HepG2 (cell line): Measurements from ENCODE around the gene NEU1. TPM values are rescaled to one million over a fixed set of nuclear protein-coding genes. Genes with fewer than 3 reads are reported as not detected.

ENCODE experiments used
- ARHGAP35 ChIP-seq: sonication (generic); formaldehyde crosslinking; IDR thresholded peaks from 2 replicates; pipeline ENCODE4 v1.9.0; 2022; ENCODE audit warnings: mild to moderate bottlenecking, inconsistent platforms, moderate library complexity, missing genetic modification reagents, borderline replicate concordance
- HES4 ChIP-seq: sonication (generic); formaldehyde crosslinking; IDR thresholded peaks from 2 replicates; pipeline ENCODE4 v1.9.0; 2021; ENCODE audit warnings: mild to moderate bottlenecking, missing genetic modification reagents, borderline replicate concordance
- KDM1A ChIP-seq: IDR thresholded peaks from 2 replicates; pipeline ENCODE4 v1.6.1; 2016; ENCODE audit warnings: missing compliant biosample characterization
- RCOR2 ChIP-seq: IDR thresholded peaks from 2 replicates; pipeline ENCODE4 v1.6.1; 2016; ENCODE audit warnings: missing biosample characterization, missing genetic modification reagents
- SMYD3 ChIP-seq: sonication (generic); formaldehyde crosslinking; IDR thresholded peaks from 2 replicates; pipeline ENCODE4 v1.8.1; 2023; ENCODE audit warnings: mild to moderate bottlenecking, missing genetic modification reagents
- SSRP1 ChIP-seq: IDR thresholded peaks from 2 replicates; pipeline ENCODE4 v1.6.1; 2016; ENCODE audit warnings: control low read depth
- ZNF121 ChIP-seq: sonication (generic); formaldehyde crosslinking; IDR thresholded peaks from 2 replicates; pipeline ENCODE4 v1.5.0; 2020; ENCODE audit warnings: mild to moderate bottlenecking, missing genetic modification reagents
- ZNF251 ChIP-seq: sonication (generic); formaldehyde crosslinking; IDR thresholded peaks from 2 replicates; pipeline ENCODE4 v1.9.0; 2021; ENCODE audit warnings: mild to moderate bottlenecking, missing genetic modification reagents
- ZNF460 ChIP-seq: sonication (generic); formaldehyde crosslinking; IDR thresholded peaks from 2 replicates; pipeline ENCODE4 v1.5.1; 2020; ENCODE audit warnings: missing genetic modification reagents, mild to moderate bottlenecking, borderline replicate concordance
- polyA plus RNA-seq, 8 experiments: library from polyadenylated mRNA; depleted of rRNA in 3 of 8; stranded (reverse) in 7 of 8; unstranded in 1 of 8; fragments of >200 nt; fragmentation: Illumina TruSeq in 4 of 8; extraction: Trizol in 4 of 8; gene quantifications; 2 replicates each; pipeline versions ENCODE4 v1.2.1 to v1.2.3, GENCODE V29; 2011 to 2016; ENCODE audit warnings: low read depth in 4 of 8, missing spikeins in 1 of 8, mixed read lengths in 1 of 8; ENCODE audit not compliant: insufficient read depth in 1 of 8
- total RNA-seq, 5 experiments: library from RNA; depleted of rRNA; stranded (reverse); fragments of >200 nt; fragmentation: Illumina TruSeq; extraction: Trizol; gene quantifications; 2 replicates each; pipeline ENCODE4 v1.2.3, GENCODE V29; 2016; ENCODE audit warnings: low read depth in 1 of 5
- TF ChIP-seq, protein P1 (sequence below): sonication (generic); formaldehyde crosslinking; IDR thresholded peaks from 2 replicates; pipeline ENCODE4 v1.4.0; 2020; ENCODE audit warnings: missing genetic modification reagents
- TF ChIP-seq, protein P2 (sequence below): IDR thresholded peaks from 2 replicates; pipeline ENCODE4 v1.6.1; 2016; ENCODE audit warnings: missing compliant biosample characterization, missing genetic modification reagents, borderline replicate concordance
- TF ChIP-seq, protein P3 (sequence below): sonication (generic); formaldehyde crosslinking; IDR thresholded peaks from 2 replicates; pipeline ENCODE4 v1.4.0; 2020; ENCODE audit warnings: missing genetic modification reagents
- TF ChIP-seq, protein P4 (sequence below): IDR thresholded peaks from 2 replicates; pipeline ENCODE4 v1.6.1; 2016; ENCODE audit warnings: low read depth, borderline replicate concordance
- TF ChIP-seq, protein P5 (sequence below): sonication (generic); IDR thresholded peaks from 2 replicates; pipeline ENCODE4 v1.6.1; 2016; ENCODE audit warnings: low read depth, borderline replicate concordance
- TF ChIP-seq, protein P6 (sequence below): sonication (generic); formaldehyde crosslinking; conservative IDR thresholded peaks from 2 replicates; pipeline ENCODE4 v1.8.1; 2023; ENCODE audit warnings: missing genetic modification reagents

NEU1 gene
- total and polyA plus RNA-seq, 2 of the 13 experiments (the other 11 are each of a cell fraction or from before 2014, with no cell fraction given), result 215 to 297 TPM

DNA sequence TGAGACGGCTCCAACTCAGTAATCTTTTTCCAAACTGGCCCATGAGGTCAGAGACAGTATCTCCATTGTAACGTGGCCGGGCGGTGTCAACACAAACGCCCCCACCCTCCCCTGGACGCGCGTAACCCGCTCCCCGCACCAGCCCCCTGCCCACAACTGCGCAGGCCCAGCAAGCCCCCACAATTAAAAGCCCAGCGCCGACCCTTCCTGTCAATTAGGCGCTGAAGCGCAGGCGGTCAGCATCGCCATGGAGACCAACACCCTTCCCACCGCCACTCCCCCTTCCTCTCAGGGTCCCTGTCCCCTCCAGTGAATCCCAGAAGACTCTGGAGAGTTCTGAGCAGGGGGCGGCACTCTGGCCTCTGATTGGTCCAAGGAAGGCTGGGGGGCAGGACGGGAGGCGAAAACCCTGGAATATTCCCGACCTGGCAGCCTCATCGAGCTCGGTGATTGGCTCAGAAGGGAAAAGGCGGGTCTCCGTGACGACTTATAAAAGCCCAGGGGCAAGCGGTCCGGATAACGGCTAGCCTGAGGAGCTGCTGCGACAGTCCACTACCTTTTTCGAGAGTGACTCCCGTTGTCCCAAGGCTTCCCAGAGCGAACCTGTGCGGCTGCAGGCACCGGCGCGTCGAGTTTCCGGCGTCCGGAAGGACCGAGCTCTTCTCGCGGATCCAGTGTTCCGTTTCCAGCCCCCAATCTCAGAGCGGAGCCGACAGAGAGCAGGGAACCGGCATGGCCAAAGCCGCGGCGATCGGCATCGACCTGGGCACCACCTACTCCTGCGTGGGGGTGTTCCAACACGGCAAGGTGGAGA, 47.4 kb downstream of the NEU1 start, which contains the start of the genes HSPA1A and HSPA1L (continued):
- TF ChIP-seq, protein P1, sequence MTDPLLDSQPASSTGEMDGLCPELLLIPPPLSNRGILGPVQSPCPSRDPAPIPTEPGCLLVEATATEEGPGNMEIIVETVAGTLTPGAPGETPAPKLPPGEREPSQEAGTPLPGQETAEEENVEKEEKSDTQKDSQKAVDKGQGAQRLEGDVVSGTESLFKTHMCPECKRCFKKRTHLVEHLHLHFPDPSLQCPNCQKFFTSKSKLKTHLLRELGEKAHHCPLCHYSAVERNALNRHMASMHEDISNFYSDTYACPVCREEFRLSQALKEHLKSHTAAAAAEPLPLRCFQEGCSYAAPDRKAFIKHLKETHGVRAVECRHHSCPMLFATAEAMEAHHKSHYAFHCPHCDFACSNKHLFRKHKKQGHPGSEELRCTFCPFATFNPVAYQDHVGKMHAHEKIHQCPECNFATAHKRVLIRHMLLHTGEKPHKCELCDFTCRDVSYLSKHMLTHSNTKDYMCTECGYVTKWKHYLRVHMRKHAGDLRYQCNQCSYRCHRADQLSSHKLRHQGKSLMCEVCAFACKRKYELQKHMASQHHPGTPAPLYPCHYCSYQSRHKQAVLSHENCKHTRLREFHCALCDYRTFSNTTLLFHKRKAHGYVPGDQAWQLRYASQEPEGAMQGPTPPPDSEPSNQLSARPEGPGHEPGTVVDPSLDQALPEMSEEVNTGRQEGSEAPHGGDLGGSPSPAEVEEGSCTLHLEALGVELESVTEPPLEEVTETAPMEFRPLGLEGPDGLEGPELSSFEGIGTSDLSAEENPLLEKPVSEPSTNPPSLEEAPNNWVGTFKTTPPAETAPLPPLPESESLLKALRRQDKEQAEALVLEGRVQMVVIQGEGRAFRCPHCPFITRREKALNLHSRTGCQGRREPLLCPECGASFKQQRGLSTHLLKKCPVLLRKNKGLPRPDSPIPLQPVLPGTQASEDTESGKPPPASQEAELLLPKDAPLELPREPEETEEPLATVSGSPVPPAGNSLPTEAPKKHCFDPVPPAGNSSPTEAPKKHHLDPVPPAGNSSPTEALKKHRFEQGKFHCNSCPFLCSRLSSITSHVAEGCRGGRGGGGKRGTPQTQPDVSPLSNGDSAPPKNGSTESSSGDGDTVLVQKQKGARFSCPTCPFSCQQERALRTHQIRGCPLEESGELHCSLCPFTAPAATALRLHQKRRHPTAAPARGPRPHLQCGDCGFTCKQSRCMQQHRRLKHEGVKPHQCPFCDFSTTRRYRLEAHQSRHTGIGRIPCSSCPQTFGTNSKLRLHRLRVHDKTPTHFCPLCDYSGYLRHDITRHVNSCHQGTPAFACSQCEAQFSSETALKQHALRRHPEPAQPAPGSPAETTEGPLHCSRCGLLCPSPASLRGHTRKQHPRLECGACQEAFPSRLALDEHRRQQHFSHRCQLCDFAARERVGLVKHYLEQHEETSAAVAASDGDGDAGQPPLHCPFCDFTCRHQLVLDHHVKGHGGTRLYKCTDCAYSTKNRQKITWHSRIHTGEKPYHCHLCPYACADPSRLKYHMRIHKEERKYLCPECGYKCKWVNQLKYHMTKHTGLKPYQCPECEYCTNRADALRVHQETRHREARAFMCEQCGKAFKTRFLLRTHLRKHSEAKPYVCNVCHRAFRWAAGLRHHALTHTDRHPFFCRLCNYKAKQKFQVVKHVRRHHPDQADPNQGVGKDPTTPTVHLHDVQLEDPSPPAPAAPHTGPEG (CRISPR knock-in tag), result 0 out of 2 replicates have a peak, but pooled peaks have one; percentile 51
- TF ChIP-seq, protein P2, sequence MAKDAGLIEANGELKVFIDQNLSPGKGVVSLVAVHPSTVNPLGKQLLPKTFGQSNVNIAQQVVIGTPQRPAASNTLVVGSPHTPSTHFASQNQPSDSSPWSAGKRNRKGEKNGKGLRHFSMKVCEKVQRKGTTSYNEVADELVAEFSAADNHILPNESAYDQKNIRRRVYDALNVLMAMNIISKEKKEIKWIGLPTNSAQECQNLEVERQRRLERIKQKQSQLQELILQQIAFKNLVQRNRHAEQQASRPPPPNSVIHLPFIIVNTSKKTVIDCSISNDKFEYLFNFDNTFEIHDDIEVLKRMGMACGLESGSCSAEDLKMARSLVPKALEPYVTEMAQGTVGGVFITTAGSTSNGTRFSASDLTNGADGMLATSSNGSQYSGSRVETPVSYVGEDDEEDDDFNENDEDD, result 0 out of 2 replicates have a peak, but pooled peaks have one; percentile 25
- TF ChIP-seq, protein P3, sequence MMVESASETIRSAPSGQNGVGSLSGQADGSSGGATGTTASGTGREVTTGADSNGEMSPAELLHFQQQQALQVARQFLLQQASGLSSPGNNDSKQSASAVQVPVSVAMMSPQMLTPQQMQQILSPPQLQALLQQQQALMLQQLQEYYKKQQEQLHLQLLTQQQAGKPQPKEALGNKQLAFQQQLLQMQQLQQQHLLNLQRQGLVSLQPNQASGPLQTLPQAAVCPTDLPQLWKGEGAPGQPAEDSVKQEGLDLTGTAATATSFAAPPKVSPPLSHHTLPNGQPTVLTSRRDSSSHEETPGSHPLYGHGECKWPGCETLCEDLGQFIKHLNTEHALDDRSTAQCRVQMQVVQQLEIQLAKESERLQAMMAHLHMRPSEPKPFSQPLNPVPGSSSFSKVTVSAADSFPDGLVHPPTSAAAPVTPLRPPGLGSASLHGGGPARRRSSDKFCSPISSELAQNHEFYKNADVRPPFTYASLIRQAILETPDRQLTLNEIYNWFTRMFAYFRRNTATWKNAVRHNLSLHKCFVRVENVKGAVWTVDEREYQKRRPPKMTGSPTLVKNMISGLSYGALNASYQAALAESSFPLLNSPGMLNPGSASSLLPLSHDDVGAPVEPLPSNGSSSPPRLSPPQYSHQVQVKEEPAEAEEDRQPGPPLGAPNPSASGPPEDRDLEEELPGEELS (CRISPR knock-in tag), result no peak
- TF ChIP-seq SSRP1 (no peak), ARHGAP35 (CRISPR knock-in tag) (no peak), HES4 (0 out of 2 replicates have a peak, but pooled peaks have one; percentile 56), ZNF460 (CRISPR knock-in tag) (no peak), KDM1A (CRISPR knock-in tag) (no peak), ZNF121 (CRISPR knock-in tag) (no peak), SMYD3 (CRISPR knock-in tag) (0 out of 2 replicates have a peak, but pooled peaks have one; percentile 37), ZNF251 (CRISPR knock-in tag) (no peak), RCOR2 (CRISPR knock-in tag) (no peak)
- TF ChIP-seq, protein P4, sequence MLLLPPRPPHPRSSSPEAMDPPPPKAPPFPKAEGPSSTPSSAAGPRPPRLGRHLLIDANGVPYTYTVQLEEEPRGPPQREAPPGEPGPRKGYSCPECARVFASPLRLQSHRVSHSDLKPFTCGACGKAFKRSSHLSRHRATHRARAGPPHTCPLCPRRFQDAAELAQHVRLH (CRISPR knock-in tag), result peak; percentile 43; the same call in 1 of the 2 replicates
- TF ChIP-seq, protein P5, sequence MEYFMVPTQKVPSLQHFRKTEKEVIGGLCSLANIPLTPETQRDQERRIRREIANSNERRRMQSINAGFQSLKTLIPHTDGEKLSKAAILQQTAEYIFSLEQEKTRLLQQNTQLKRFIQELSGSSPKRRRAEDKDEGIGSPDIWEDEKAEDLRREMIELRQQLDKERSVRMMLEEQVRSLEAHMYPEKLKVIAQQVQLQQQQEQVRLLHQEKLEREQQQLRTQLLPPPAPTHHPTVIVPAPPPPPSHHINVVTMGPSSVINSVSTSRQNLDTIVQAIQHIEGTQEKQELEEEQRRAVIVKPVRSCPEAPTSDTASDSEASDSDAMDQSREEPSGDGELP, result no peak
- TF ChIP-seq, protein P6, sequence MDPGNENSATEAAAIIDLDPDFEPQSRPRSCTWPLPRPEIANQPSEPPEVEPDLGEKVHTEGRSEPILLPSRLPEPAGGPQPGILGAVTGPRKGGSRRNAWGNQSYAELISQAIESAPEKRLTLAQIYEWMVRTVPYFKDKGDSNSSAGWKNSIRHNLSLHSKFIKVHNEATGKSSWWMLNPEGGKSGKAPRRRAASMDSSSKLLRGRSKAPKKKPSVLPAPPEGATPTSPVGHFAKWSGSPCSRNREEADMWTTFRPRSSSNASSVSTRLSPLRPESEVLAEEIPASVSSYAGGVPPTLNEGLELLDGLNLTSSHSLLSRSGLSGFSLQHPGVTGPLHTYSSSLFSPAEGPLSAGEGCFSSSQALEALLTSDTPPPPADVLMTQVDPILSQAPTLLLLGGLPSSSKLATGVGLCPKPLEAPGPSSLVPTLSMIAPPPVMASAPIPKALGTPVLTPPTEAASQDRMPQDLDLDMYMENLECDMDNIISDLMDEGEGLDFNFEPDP (CRISPR knock-in tag), result no peak
